ENCODE data around the gene VAPA. TPM values are rescaled to one million over a fixed set of nuclear protein-coding genes. Genes with fewer than 3 reads are reported as not detected.
"Not testable (repeated sequence)": the region's sequence is repeated elsewhere in the genome, so short reads cannot be mapped to it uniquely, and the experiment has no call there.

The VAPA gene
- polyA plus RNA-seq, 1 donor (not counting 4 experiments of a cell fraction or from before 2014, with no cell fraction given): 350 TPM

- no peak for TF ChIP-seq CTCF (optimal IDR thresholded peaks at IDR 0.05 in 1 of 3, IDR thresholded peaks at IDR 0.05 in 1 of 3, conservative IDR thresholded peaks at IDR 0.05 in 1 of 3; ENCODE audit: extremely low read depth in 1 of 3, insufficient read depth in 2 of 3, low read length in 3 of 3)
- TF ChIP-seq EZH2 (IDR thresholded peaks at IDR 0.05; ENCODE audit: low read length): no peak
- Histone ChIP-seq H3K9me1 (ENCODE audit: control insufficient read depth, extremely low read depth, insufficient read depth, low read length) (no peaks in the 10 kb centered on the region), H3K9me3 (ENCODE audit: control insufficient read depth, low read depth, low read length) (no peaks in the 10 kb centered on the region), H3K9ac (ENCODE audit: control insufficient read depth, extremely low read depth, insufficient read depth, low read length) (no peak overlapping the region), H3K4me2 (ENCODE audit: control insufficient read depth, extremely low read depth, insufficient read depth, low read depth, low read length) (no peak overlapping the region), H3K4me1 (ENCODE audit: control insufficient read depth, extremely low read depth, insufficient read depth, low read length) (peaks cover 8% of the 10 kb centered on the region), H3K4me3 (ENCODE audit: control insufficient read depth in 2 of 3, extremely low read depth in 1 of 3, insufficient read depth in 2 of 3, low read depth in 1 of 3, low read length in 3 of 3) (no peak overlapping the region), H3K27me3 (ENCODE audit: control insufficient read depth, extremely low read depth, insufficient read depth, low read length) (no peaks in the 10 kb centered on the region), H2AFZ (ENCODE audit: control insufficient read depth, low read length) (no peak overlapping the region), H3K79me2 (ENCODE audit: control insufficient read depth, insufficient read depth, low read length) (no peaks in the 10 kb centered on the region), H3K36me3 (ENCODE audit: control insufficient read depth in 2 of 2, extremely low read depth in 1 of 2, insufficient read depth in 2 of 2, low read length in 2 of 2) (no peaks in the 10 kb centered on the region), H3K27ac (ENCODE audit: control insufficient read depth, insufficient read depth, low read length) (no peak overlapping the region), H4K20me1 (ENCODE audit: control insufficient read depth, extremely low read depth, insufficient read depth, low read length) (no peaks in the 10 kb centered on the region)
- no peak for DNase-seq (ENCODE audit: low read depth, low spot score)
- no peak for FAIRE-seq
- dilution Hi-C loops (cut with MboI; ENCODE audit: extremely low pct_ligation_motif_present, low sequenced_read_pairs): no loop called here
Observed at GRCh38 chr18:9890196-9890595, 23.6 kb upstream of the VAPA start.

DNA sequence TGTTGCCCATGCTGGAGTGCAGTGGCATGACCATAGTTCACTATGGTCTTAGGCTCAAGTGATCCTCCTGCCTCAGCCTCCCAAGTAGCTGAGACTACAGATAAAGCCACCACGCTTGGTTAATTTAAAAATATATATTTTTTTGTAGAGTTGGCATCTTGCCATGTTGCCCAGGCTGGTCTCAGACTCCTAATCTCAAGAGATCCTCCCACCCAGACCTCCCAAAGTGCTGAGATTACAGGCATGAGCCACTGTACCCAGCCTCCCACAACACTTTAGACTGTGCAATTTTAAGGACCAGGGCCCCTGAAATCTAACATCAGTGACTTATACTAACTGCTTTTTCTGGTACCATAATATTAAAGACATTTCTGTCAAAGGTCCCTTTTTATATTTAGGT is 22.9 kb upstream of the VAPA start:
- Histone ChIP-seq H3K27me3 (ENCODE audit: control insufficient read depth, extremely low read depth, insufficient read depth, low read length) (no peaks in the 10 kb centered on the region), H2AFZ (ENCODE audit: control insufficient read depth, low read length) (no peak overlapping the region), H3K4me2 (ENCODE audit: control insufficient read depth, extremely low read depth, insufficient read depth, low read depth, low read length) (no peak overlapping the region), H3K79me2 (ENCODE audit: control insufficient read depth, insufficient read depth, low read length) (no peaks in the 10 kb centered on the region), H4K20me1 (ENCODE audit: control insufficient read depth, extremely low read depth, insufficient read depth, low read length) (no peaks in the 10 kb centered on the region), H3K4me3 (ENCODE audit: control insufficient read depth in 2 of 3, extremely low read depth in 1 of 3, insufficient read depth in 2 of 3, low read depth in 1 of 3, low read length in 3 of 3) (no peak overlapping the region), H3K9me1 (ENCODE audit: control insufficient read depth, extremely low read depth, insufficient read depth, low read length) (no peaks in the 10 kb centered on the region), H3K36me3 (ENCODE audit: control insufficient read depth in 2 of 2, extremely low read depth in 1 of 2, insufficient read depth in 2 of 2, low read length in 2 of 2) (no peaks in the 10 kb centered on the region), H3K4me1 (ENCODE audit: control insufficient read depth, extremely low read depth, insufficient read depth, low read length) (peaks cover 13% of the 10 kb centered on the region), H3K27ac (ENCODE audit: control insufficient read depth, insufficient read depth, low read length) (no peak overlapping the region), H3K9me3 (ENCODE audit: control insufficient read depth, low read depth, low read length) (no peaks in the 10 kb centered on the region), H3K9ac (ENCODE audit: control insufficient read depth, extremely low read depth, insufficient read depth, low read length) (no peak overlapping the region)
- TF ChIP-seq EZH2 (IDR thresholded peaks at IDR 0.05; ENCODE audit: low read length) (no peak), CTCF (optimal IDR thresholded peaks at IDR 0.05 in 1 of 3, IDR thresholded peaks at IDR 0.05 in 1 of 3, conservative IDR thresholded peaks at IDR 0.05 in 1 of 3; ENCODE audit: extremely low read depth in 1 of 3, insufficient read depth in 2 of 3, low read length in 3 of 3) (no peak)
- DNase-seq (ENCODE audit: low read depth, low spot score): no peak
- dilution Hi-C loops (cut with MboI; ENCODE audit: extremely low pct_ligation_motif_present, low sequenced_read_pairs): no loop called here
- no peak for FAIRE-seq

DNA sequence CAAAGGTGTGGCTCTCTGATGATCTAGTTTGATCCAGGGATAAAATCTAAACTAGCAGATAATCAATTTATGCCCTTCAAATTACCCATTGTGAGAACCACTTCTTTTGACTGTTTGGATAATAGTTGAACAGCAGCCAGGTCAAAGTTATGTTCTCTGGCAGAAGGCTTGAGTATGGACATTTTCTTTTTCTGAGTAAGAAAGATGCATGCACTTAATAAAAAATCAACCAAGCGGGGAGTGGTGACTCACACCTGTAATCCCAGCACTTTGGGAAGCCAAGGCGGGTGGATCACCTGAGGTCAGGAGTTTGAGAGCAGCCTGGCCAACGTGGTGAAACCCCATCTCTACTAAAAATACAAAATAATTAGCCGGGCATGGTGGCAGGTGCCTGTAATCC is 22.3 kb upstream of the VAPA start:
- H3K9me3 ChIP-seq (ENCODE audit: control insufficient read depth, low read depth, low read length); H3K4me3 ChIP-seq (ENCODE audit: control insufficient read depth in 2 of 3, extremely low read depth in 1 of 3, insufficient read depth in 2 of 3, low read depth in 1 of 3, low read length in 3 of 3); H3K4me2 ChIP-seq (ENCODE audit: control insufficient read depth, extremely low read depth, insufficient read depth, low read depth, low read length); FAIRE-seq; H3K27ac ChIP-seq (ENCODE audit: control insufficient read depth, insufficient read depth, low read length); H3K9ac ChIP-seq (ENCODE audit: control insufficient read depth, extremely low read depth, insufficient read depth, low read length); dilution Hi-C loops (cut with MboI; ENCODE audit: extremely low pct_ligation_motif_present, low sequenced_read_pairs); H3K79me2 ChIP-seq (ENCODE audit: control insufficient read depth, insufficient read depth, low read length); H3K27me3 ChIP-seq (ENCODE audit: control insufficient read depth, extremely low read depth, insufficient read depth, low read length); H3K36me3 ChIP-seq (ENCODE audit: control insufficient read depth in 2 of 2, extremely low read depth in 1 of 2, insufficient read depth in 2 of 2, low read length in 2 of 2); H2AFZ ChIP-seq (ENCODE audit: control insufficient read depth, low read length); H4K20me1 ChIP-seq (ENCODE audit: control insufficient read depth, extremely low read depth, insufficient read depth, low read length); H3K9me1 ChIP-seq (ENCODE audit: control insufficient read depth, extremely low read depth, insufficient read depth, low read length); DNase-seq (ENCODE audit: low read depth, low spot score): not testable (repeated sequence)
- peaks cover 14% of the 10 kb centered on the region for H3K4me1 ChIP-seq (ENCODE audit: control insufficient read depth, extremely low read depth, insufficient read depth, low read length)
